Tibial nerve (tissue), 4 donors: Measurements from ENCODE around the gene JAML. TPM values are rescaled to one million over a fixed set of nuclear protein-coding genes. Genes with fewer than 3 reads are reported as not detected.

Experiments
- DNase-seq, 2 donors: peaks; one replicate each; pipeline ENCODE4 v3.0.0-alpha.2; 2019; ENCODE audit warnings: low spot score in 2 of 2
- H3K27ac ChIP-seq, 4 donors: fragments of 200-600 bp; sonication (generic) in 3 of 4; one replicate each; pipeline ENCODE4 v1.5.1; 2017 to 2019; ENCODE audit warnings: mild to moderate bottlenecking in 1 of 4
- H3K27me3 ChIP-seq, 2 donors: fragments of 200-600 bp; sonication (generic) in 1 of 2; one replicate each; pipeline versions ENCODE4 v1.5.1 to v1.6.0; 2017 to 2019
- H3K36me3 ChIP-seq, 3 donors: fragments of 200-600 bp; sonication (generic); one replicate each; pipeline ENCODE4 v1.5.1; 2018 to 2019
- H3K4me1 ChIP-seq, 4 donors: fragments of 200-600 bp; sonication (generic) in 3 of 4; one replicate each; pipeline ENCODE4 v1.5.1; 2017 to 2019
- H3K4me3 ChIP-seq, 4 donors: fragments of 200-600 bp; sonication (generic) in 3 of 4; one replicate each; pipeline ENCODE4 v1.5.1; 2017 to 2019; ENCODE audit warnings: mild to moderate bottlenecking in 1 of 4, moderate library complexity in 1 of 4
- H3K9me3 ChIP-seq, 4 donors: fragments of 200-600 bp; sonication (generic) in 3 of 4; one replicate each; pipeline ENCODE4 v1.5.1; 2017 to 2019
- CTCF ChIP-seq, 5 experiments: fragments of 200-600 bp in 3 of 5; fragments of 450-650 bp in 2 of 5; sonication (generic) in 3 of 5; IDR thresholded peaks; one replicate each; pipeline ENCODE4 v1.5.1; 2016 to 2019; ENCODE audit warnings: antibody characterized with exemption in 5 of 5, mild to moderate bottlenecking in 3 of 5, moderate library complexity in 2 of 5
- EP300 ChIP-seq, 2 donors: sonication (generic); formaldehyde crosslinking; IDR thresholded peaks; one replicate each; pipeline ENCODE4 v1.6.1; 2017; ENCODE audit warnings: antibody characterized with exemption in 2 of 2, mild to moderate bottlenecking in 1 of 2
- POLR2A ChIP-seq, 2 donors: fragments of 450-650 bp; IDR thresholded peaks; one replicate each; pipeline ENCODE4 v1.6.1; 2017; ENCODE audit warnings: antibody characterized with exemption in 2 of 2, mild to moderate bottlenecking in 2 of 2, moderate library complexity in 2 of 2
- WGBS, 2 donors: methylation state at CpG; one replicate each; pipeline ENCODE4 v1.1.5; 2018; 5-methylcytosine and 5-hydroxymethylcytosine counted together
- total RNA-seq, 4 donors: library from RNA; depleted of rRNA; stranded (reverse); fragments of >200 nt; gene quantifications; one replicate each; pipeline ENCODE4 v1.1.0, GENCODE V29; 2016

JAML gene
- total RNA-seq, 4 donors from 2014 or later: 0.60 to 4.5 (median 3.9) TPM

GRCh38 chr11:118211006-118211405, 13.8 kb downstream of the JAML start:
- no peaks in the 10 kb centered on the region for H3K36me3 ChIP-seq
- 26 to 34% methylated on average over 6 of the region's 6 CpGs for WGBS, 2 donors
- no peak overlapping the region for H3K4me3 ChIP-seq
- no peak for TF ChIP-seq POLR2A (IDR thresholded peaks at IDR 0.05)
- no peak for TF ChIP-seq CTCF (IDR thresholded peaks at IDR 0.05)
- no peak for TF ChIP-seq EP300 (IDR thresholded peaks at IDR 0.05)
- no peaks in the 10 kb centered on the region for H3K9me3 ChIP-seq
- H3K4me1 ChIP-seq: no peaks in the 10 kb centered on the region
- no peak for DNase-seq
- peak overlapping the region in 2 of 4 donors; percentile 18 to 45 for H3K27ac ChIP-seq
- peaks cover 0 to 34% of the 10 kb centered on the region in 2 donors for H3K27me3 ChIP-seq

- no peak for DNase-seq
- no peaks in the 10 kb centered on the region for H3K9me3 ChIP-seq
- peaks cover 0 to 27% of the 10 kb centered on the region in 2 donors for H3K27me3 ChIP-seq
- no peak overlapping the region for H3K4me3 ChIP-seq
- peak overlapping the region in 2 of 4 donors; percentile 6 to 45 for H3K27ac ChIP-seq
- no peak for TF ChIP-seq CTCF (IDR thresholded peaks at IDR 0.05)
- TF ChIP-seq POLR2A (IDR thresholded peaks at IDR 0.05): no peak
- TF ChIP-seq EP300 (IDR thresholded peaks at IDR 0.05): no peak
- no peaks in the 10 kb centered on the region for H3K4me1 ChIP-seq
- WGBS, 2 donors: 92% methylated on average over 7 of the region's 7 CpGs
- H3K36me3 ChIP-seq: no peaks in the 10 kb centered on the region
Measured at GRCh38 chr11:118210323-118210722, 14.5 kb downstream of the JAML start.

GRCh38 chr11:118209033-118209432, 15.8 kb downstream of the JAML start:
- no peak overlapping the region for H3K27ac ChIP-seq
- H3K27me3 ChIP-seq: peaks cover 0 to 22% of the 10 kb centered on the region in 2 donors
- DNase-seq: no peak
- H3K4me3 ChIP-seq: no peak overlapping the region
- no peak for TF ChIP-seq POLR2A (IDR thresholded peaks at IDR 0.05)
- no peak for TF ChIP-seq CTCF (IDR thresholded peaks at IDR 0.05)
- no peak for TF ChIP-seq EP300 (IDR thresholded peaks at IDR 0.05)
- H3K9me3 ChIP-seq: no peaks in the 10 kb centered on the region
- no peaks in the 10 kb centered on the region for H3K36me3 ChIP-seq
- 71 to 80% methylated on average over 3 of the region's 3 CpGs for WGBS, 2 donors
- no peaks in the 10 kb centered on the region for H3K4me1 ChIP-seq

- H3K9me3 ChIP-seq: no peaks in the 10 kb centered on the region
- peak overlapping the region in 1 of 4 donors; percentile 62 for H3K27ac ChIP-seq
- H3K36me3 ChIP-seq: no peaks in the 10 kb centered on the region
- H3K27me3 ChIP-seq: peaks cover 0 to 15% of the 10 kb centered on the region in 2 donors
- no peak for DNase-seq
- 79 to 82% methylated on average over 2 of the region's 2 CpGs for WGBS, 2 donors
- TF ChIP-seq EP300 (IDR thresholded peaks at IDR 0.05) (no peak), CTCF (IDR thresholded peaks at IDR 0.05) (no peak), POLR2A (IDR thresholded peaks at IDR 0.05) (no peak)
- no peak overlapping the region for H3K4me3 ChIP-seq
- no peaks in the 10 kb centered on the region for H3K4me1 ChIP-seq
Measured at GRCh38 chr11:118207079-118207478, 17.7 kb downstream of the JAML start.

- DNase-seq: peak in 1 of 2 donors; percentile 26
- Histone ChIP-seq H3K4me3 (no peak overlapping the region), H3K27ac (peak overlapping the region in 2 of 4 donors; percentile 27 to 62), H3K27me3 (peaks cover 0 to 10% of the 10 kb centered on the region in 2 donors), H3K36me3 (no peaks in the 10 kb centered on the region), H3K4me1 (no peaks in the 10 kb centered on the region), H3K9me3 (no peaks in the 10 kb centered on the region)
- no peak for TF ChIP-seq CTCF (IDR thresholded peaks at IDR 0.05)
- TF ChIP-seq POLR2A (IDR thresholded peaks at IDR 0.05): no peak
- peak in 1 of 2 donors; percentile 53 for TF ChIP-seq EP300 (IDR thresholded peaks at IDR 0.05)
- 9 to 17% methylated on average over 1 of the region's 1 CpG for WGBS, 2 donors
Measured at GRCh38 chr11:118206391-118207031, 18.3 kb downstream of the JAML start.
